NCI-H774 (cell line): Measurements from ENCODE around the gene PSD2.
"Not testable (repeated sequence)": the region's sequence is repeated elsewhere in the genome, so short reads cannot be mapped to it uniquely, and the experiment has no call there.

Experiments used
- DNase-seq: peaks from one replicate; lab custom pipeline; 2025; lab: John Stamatoyannopoulos, UW

The PSD2 gene

DNA sequence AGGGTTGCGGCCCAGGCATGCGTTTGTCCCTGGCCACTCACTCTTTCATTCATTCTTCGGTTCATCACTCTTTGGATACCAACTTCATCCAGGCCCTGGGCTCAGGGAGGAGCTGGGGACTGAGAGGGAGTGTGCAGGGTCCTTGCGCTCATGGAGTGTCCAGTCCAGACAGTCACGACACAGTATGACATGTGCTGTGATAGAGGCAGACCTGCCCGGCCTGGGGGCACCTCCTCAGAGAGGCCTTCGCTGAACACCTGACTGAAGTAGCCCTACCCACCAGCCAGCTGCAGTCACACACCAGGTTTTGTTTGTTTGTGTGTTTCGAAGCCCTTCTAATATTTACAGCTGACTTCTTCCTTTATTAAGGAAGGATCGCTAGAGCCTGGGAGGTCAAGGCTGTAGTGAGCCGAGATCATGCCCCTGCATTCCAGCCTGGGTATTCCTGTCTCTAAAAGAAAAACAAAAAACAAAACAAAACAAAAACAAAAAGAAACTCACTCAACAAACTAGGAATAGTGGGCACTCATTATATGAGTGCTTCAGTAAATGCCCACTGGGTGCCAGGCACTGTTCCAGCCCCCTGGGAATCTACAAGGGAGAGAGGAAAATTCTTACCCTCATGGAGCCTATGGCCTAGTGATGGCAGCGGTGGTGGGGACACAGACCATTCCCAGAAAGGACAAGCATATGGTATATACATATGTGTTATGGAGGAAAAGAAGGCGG, 6.3 kb upstream of the PSD2 start:
- DNase-seq = no peak

DNA sequence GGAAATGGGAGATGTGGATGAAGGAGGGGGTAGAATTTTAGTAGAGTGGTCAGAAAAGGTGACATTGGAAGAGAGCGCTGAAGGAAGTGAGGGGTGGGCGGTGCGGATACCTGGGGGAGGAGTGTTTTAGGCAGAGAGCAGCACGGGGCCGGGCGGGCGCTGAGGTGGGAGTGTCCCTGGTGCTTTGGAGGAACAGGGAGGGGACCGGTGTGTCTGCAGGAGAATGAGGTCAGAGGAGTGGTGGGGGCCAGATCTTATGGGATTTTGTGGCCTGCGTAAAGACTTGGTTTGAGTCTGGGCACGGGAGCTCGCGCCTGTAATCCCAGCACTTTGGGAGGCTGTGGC, 5.8 kb upstream of the PSD2 start:
- no peak for DNase-seq

DNA sequence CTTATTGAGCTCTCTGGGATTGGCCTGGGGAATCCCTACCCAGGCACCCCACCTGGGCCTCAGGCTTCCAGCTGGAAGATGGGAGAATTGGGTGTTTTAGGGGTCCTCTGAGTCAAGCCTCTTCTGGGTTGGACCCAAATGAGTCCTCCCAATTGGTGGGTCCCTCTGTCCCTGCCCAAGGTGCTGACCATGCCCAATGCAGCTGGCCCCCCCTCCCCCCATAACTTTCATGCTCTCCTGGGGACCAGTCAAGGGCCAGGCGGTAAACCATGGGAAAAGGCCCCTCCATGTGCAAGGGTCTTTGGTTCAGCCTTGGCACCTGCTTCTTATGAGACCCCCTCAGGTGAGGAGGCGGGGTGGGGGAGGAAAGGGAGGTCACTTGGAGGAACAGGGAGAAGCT, 3.4 kb upstream of the PSD2 start:
- no peak for DNase-seq

DNA sequence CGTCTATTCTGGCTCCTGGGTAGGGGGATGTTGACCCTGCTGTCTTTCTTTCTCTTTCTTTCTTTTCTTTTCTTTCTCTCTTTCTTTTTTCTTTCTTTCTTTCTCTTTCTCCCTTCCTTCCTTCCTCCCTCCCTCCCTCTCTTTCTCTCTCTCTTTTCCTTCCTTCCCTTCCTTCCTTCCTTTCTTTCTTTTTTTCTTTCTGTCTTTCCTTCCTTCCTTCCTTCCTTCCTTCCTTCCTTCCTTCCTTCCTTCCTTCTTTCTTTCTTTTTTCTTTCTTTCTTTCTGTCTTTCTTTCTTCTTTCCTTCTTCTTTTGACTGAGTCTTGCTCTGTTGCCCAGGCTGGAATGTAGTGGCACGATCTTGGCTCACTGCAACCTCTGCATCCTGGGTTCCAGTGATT, 3.0 kb upstream of the PSD2 start:
- not testable (repeated sequence) for DNase-seq

DNA sequence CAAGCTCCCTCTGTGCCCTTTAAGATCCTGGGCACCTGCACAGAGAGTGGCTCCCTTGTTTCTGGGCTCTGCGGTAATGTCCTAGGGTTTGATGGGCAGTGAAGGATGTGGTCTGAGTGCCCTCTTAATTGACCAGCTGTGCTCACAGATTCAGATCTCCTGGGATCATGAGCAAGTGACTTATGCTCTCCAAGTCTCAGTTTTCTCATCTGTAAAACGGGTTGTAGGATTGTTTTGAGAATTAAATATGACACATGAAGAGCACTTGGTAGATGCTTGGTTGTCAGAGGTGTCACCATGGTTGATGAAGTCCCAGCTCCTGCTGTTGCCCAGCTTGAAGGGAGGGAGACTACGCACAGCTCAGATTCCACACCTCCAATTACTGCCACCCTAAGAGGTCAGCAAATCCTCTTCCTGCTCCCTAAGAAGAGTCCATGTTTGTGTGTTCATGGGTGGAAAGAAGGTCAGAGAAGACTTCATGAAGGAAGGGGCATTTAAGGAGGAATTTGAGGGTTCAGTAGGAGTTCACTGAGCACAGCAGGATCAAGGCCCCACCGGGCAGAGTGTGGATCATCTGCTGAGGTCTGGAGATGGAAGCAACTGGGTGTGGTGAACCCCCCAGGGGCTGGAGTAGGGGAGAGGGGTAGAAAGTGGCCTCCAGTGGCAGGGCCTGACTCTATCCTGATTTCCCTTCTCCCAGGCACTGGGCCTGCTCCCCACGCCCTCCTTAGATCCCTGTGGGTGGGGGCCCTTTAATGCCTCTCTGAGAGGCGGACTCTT, 1.4 kb upstream of the PSD2 start:
- no peak for DNase-seq

DNA sequence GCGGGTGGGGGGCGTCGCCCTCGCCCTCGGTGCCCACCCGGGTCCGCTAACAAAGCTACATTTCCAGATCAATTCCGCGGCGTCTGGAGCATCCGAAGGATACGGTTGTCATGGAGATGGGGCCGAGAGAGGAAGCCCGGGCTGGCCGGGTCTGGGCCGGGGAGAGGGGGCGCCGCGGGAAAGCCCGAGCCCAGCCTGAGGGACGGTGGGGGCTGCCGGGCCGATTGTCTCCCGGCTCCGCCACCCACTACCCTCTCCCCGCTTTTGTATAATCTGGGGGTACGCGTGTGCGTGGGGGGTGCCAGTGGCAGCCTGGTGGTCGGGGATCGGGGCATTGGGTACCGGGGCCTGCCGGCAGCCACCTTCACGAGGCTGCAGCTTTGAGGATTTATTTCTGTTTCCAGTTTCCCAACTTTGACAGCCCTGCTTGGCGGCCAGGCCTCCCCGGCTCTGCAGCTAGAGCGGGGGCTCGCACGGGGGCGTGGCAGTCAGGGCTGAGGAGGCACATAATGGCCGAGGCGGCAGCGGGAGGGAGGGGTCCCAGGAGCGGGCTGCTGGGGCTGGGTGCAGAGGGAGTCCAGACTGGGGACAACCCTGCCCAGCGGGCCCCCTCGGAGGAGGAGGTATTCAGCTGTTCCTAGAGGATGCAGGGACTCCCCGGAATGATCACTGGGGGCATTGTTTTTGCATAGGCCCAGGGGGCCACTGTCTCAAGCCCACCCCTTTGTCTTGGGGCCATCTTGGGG, 626 bp downstream of the PSD2 start:
- DNase-seq = no peak

DNA sequence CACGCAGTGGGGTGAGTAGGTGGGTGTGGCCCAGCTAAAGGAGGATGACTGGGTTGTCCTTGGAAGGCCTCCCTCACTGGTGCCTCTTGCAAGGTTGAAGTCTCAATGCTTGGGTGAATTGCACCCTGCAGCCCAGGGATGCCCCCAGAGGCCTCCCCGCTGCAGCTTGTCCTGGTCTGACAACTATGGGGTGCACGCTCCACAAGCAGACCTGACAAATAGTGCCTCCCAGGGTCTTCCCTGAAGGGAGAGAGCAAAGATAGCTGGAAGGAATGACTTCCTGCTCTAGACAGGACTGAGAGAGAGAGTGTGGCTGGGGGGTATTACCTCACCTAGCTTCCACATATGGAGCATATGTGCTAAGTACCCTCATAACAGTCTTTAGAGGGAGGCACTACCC, 1.7 kb downstream of the PSD2 start:
- no peak for DNase-seq

DNA sequence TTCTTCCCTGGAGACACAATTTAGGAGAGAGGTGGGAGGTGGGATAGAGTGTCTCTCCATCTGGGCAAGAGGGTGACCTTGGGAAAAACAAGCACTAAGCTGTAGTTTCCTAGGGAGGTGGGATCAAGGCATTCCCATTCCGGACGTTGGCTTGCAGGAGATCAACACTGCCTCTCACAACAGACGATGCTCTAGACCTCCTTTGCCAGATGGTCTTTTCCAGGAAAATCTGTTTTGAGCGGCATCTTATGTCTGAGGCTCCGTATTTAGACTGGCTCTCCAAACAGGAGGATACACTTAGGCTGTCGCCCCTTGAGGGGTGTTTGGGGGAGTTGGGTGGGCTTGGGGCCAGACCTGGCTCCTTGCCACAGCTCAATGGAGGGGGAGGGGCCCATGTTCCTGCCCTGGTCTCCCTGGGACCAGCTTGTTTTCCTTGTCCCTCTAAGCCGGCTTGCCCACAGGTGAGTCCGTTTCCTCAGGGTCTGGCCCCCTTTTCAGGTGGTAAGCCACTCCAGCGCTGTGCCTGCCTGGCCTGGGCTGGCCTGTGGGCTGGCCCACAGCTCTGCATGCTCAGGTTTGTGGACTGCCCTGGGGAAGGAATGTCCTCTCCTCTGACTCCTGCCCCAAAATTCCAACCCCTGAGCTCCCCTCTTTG, 2.4 kb downstream of the PSD2 start:
- no peak for DNase-seq

DNA sequence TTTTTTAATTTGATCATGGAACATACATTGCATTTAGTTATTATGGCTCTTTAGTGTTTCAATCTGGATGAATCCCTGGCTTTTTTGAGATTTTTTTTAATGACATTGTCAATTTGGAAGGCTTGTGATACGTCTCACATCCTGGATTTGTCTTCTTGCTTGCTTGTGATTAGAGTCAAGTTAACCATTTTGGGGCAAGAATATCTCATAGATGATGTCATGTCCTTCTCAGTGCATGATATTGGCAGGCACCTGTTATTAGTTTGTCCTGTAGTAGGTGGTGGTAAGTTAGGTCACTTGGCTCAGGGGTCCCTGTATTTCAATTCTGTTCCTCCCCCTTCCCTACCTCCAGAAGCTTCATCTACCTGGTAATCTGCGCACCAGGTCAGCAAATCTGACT, 3.3 kb downstream of the PSD2 start:
- DNase-seq = no peak

DNA sequence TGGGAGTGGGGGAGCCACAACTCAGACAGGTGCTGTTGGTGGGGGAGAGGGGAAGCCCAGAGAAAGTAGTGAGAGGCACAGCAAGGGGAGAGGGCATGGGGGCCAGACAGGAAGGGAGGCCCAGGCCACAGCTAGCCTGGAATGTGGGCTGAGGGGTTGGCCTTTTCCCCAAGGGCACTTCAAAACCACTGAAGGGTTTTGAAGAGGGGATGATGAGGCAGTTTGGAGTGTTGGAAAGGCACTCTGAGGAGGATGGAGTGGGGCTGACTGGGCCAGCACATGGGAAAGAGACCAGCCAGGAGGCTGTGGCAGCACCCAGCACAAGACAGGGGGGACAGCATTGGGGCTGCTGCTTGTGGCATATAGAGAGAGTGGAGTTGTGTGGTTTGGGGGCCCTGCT, 3.8 kb downstream of the PSD2 start:
- no peak for DNase-seq

DNA sequence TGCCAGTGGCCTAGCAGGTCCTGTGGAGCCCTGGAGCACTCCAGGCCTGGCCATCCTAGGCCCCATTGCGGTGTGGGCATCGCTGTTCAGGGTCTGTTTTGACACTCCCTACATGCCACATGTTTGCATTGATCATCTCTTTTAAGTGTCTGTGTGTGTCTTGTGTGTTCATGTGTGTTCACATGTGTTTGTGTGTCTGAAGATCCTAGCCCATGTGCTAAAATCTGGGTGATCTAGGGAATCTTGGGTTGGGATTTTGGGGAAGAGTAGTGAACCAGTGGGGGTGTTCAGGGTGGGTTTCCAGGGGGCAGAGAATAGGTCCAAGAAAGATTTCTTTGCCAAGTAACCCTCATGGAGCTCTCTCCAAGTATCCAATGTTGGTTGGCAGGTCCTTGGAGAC, 8.4 kb downstream of the PSD2 start:
- DNase-seq = no peak

DNA sequence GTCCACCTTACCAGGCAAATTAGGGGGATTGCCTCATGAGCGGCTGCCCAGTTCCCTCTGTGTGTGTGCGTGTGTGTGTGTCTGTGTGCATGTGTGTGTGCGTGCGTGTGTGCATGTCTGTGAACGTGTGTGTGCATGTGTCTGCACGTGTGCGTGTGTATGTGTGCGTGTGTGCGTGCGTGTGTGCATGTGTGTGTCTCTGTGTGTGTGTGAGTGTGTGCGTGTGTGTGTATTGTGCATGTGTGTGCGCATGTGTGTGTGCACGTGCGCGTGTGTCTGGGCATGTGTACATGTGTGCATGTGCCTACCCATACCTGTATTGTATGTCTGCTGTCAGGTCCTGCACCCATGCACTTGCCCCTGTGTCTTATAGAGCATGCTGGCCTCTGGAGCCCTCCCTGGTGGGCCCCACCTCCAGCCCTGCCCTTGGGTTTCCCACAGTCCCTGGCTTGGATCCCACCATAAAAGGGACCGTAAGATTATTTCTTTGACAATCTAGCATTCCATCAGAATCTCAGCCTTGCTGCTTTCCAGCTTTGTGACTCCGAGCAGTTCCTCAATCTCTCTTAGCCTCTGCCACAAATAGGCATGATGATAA, 9.3 kb downstream of the PSD2 start:
- DNase-seq = no peak

DNA sequence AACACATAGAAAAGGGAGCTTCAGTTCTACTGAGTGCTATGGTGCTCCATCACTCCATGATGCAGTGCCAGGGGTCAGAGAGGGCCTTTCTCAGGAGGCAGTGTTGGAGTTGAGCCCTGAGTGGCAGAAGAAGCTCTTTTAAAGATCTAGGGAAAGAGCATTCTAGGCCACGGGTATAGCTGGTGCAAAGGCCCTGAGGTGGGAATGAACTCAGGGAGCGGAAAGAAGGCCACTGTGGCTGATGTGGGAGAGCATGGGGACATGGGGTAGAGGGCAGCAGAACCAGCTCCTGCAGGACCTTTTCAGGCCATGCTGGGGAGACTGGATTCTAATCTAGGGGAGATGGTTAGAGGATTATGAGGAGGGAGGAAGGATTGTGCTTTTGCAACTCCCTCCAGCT, 9.9 kb downstream of the PSD2 start:
- no peak for DNase-seq

DNA sequence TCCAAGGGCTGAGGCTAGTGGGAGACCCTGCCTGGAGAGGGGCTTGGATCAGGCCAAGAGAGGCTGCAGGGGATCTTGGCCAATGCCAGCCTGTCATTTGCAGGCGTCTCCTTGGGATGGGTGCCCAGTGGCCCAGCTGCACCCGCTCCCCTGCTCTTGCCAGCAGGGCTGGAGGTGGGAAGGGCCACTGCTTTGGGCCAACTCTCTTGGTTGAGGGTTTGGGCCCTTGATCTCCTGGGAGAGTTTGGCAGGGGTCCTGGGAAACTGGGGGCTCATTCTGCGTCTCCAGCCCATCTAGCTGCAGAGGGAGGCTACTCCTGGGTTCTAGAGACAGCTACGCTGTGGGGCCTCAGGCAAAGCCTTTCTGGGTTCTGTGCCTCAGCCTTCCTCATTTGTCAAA, 10.5 kb downstream of the PSD2 start:
- no peak for DNase-seq

DNA sequence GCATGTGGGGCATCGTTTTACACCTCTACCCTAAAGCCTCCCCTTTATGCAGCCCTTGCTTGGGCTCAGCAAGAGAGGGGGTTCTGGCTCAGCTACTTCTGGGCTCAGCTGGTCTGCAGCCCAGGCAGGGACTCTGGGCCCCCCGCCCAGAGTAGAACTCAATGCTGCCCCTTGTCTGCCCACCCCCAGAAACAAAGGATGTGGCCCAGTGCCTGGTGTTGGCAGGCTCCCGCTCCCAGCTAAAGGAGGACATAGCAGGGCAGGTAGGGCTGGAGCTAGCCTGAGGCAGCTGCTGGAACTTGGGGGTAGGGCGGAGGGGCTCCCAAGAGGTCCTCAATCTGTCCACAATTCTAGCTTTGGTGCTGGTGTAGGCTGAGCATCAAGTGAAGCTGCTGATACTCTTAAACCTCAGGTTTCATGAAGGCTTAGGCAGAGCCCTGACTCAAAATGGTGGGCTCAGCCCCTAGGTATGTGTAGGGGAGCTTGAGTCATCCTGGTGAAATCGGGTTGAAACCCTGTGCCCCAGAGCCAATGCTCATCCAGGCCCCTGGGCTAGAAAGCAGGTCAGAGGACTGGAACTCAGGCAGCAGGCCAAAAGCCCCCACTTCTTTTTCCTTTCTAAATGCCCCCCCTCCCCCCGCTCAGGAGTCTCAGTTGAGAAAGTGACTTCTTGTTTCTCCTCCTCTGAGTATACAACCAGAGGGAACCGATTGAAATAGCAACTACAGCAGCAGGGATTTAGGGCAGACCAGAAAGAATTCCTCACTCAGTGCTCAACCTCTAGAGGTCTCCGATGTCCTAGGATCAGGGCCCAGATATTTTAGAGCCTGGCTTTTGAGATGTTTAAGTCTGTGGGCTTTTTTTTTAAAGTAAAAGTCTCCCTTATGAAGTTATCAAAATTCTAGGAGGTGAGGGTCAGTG, 11.4 kb downstream of the PSD2 start:
- no peak for DNase-seq

DNA sequence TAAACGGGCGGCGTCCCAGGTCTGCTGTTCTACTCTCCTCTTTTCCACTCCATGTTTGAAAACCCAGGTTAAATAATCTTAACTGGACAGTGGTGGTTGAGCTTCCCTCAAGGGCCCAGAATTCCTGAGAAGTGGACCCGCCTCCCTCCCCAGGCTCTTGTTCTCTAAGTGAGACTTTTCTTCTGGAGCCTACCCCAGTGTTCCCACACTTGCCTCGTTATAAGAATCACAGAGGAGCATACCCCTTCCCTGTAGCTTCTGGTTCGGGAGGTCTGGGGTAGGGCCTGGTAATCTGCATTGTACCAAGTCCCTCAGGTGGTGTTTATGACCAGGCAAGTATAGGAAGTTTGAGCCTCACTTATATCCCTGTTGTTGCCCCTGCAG, 12.0 kb downstream of the PSD2 start:
- no peak for DNase-seq

DNA sequence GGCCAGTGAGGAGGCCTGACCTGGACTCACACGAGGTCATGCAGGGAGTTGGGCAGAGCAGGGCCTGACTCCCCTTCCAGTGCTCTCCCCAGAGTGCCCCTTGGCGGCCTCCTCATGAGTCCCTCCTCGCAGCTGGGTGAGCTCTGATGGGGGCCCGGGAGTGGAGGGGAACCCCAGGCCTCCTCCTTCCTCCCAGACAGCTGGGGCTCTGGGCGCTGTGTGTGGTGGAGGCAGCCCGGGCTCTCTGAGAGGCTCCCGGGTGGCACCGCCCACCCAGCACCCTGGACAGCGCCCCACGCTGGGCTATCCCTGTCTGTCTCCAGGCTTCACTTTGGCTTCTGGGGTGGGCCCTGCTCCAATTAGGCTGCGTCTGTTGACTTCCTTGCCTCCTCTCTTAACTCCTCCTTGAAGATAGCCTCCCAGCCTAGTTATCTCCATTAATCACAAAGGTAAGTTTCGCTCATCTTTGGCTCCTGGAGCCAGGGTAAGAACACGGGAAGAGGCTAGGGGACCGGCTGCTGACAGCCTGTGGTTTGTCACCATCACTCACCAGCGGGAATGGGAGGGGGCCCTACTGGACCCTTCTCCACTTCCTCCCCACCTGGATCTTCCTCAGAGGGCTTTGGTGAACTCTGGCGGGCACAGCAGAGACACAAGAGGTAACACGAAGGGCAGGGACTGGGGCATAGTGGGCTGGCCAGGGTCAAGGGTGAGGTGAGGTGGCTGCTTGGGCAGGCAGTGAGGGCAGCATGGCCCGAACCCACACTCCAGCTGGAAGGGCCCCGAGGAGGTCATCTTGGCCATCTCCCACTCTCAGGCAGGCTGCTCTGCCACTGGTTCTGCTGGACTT, 13.1 kb downstream of the PSD2 start:
- no peak for DNase-seq

DNA sequence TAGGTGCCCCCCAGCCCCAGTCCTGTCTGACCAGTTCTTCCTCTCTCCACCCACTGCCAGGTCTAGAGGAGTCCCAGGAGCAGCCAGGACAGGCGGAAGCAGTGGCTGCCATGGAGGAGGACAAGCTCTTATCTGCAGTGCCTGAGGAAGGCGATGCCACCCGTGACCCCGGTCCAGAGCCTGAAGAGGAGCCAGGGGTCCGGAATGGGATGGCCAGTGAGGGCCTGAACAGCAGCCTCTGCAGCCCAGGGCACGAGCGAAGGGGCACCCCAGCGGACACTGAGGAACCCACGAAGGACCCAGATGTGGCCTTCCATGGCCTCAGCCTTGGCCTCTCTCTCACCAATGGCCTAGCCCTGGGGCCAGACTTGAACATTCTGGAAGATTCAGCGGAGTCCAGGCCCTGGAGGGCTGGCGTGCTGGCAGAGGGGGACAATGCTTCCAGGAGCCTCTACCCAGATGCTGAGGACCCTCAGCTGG, 13.8 kb downstream of the PSD2 start:
- DNase-seq = no peak

DNA sequence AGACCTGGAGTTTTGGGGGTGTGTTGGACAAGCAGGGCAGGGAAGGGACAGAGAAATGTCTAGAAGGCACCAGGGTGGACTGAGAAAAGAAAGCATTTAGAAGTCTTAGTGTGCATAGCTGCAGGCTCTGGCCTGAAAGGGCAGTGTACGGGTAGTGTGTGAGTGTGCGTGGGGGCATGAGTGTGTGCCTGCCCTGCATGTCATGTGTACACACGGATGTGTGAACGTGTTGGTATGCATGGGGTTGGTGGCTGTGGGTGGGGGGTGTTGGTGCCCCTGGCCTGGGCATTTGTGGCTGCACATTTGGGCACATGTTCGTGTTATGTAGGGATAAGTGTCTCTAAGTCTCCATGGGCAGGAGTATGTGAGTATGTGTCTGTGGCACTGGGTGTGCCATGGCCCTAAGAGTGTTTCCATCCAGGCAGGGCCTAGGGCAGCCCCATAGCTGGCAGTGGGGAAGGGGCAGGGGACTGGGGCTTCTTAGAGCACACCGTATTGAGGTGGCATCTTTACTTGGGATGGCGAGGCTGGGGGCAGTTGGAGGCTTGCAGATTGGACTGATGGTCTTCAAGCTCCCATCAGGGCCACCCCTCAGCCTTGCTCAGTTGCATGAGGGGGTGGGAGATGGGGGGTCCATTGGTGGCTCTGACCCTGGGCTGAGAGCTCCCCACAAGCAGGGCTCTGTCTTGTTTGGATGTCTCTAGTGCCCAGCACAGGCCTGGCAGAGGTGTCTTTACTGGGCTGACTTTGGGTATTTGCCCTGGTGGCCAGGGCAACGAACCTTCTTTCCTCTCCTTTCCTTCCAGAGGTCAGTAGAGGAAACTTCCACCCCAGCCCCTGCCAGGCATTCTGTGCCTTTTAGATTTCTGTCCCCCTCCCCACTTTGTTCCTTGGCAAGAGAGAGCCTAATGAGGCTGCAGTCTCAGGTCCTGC, 15.0 kb downstream of the PSD2 start:
- no peak for DNase-seq
